HepG2 (cell line): ENCODE data around the gene PPFIA4. TPM values are rescaled to one million over a fixed set of nuclear protein-coding genes. Genes with fewer than 3 reads are reported as not detected.

Experiments used
- AGO1 ChIP-seq: fragments of 200-400 bp; formaldehyde crosslinking; IDR thresholded peaks from 2 replicates; pipeline ENCODE4 v1.6.1; 2017; ENCODE audit warnings: mild to moderate bottlenecking, low read depth, low read length, moderate library complexity; ENCODE audit not compliant: poor library complexity, severe bottlenecking
- CEBPB ChIP-seq: IDR thresholded peaks from 2 replicates; pipeline ENCODE4 v1.6.1; 2011; ENCODE audit warnings: low read depth, low read length, improper control_type of control experiment, borderline replicate concordance
- HBP1 ChIP-seq: IDR thresholded peaks from 2 replicates; pipeline ENCODE4 v1.6.1; 2016; ENCODE audit warnings: low read depth, control low read depth
- HNRNPK ChIP-seq: fragments of 200-400 bp; formaldehyde crosslinking; IDR thresholded peaks from 2 replicates; pipeline ENCODE4 v1.6.1; 2018; ENCODE audit warnings: low read length, low read depth, moderate library complexity, mild to moderate bottlenecking; ENCODE audit not compliant: poor library complexity, severe bottlenecking
- LCORL ChIP-seq, 2 experiments: fragments of 450-650 bp in 1 of 2; sonication (generic) in 1 of 2; formaldehyde crosslinking in 1 of 2; IDR thresholded peaks; 2 replicates each; pipeline versions ENCODE4 v1.5.0 to v1.6.1; 2017 to 2020; ENCODE audit warnings: antibody characterized with exemption in 1 of 2, missing genetic modification reagents in 1 of 2
- RBFOX2 ChIP-seq: fragments of 200-400 bp; formaldehyde crosslinking; IDR thresholded peaks from 2 replicates; pipeline ENCODE4 v1.6.1; 2017; ENCODE audit warnings: low read depth, mild to moderate bottlenecking, low read length
- ZNF224 ChIP-seq: sonication (generic); formaldehyde crosslinking; IDR thresholded peaks from 2 replicates; pipeline ENCODE4 v1.5.0; 2020; ENCODE audit warnings: mild to moderate bottlenecking, missing genetic modification reagents
- ZNF350 ChIP-seq: sonication (generic); formaldehyde crosslinking; IDR thresholded peaks from 2 replicates; pipeline ENCODE4 v1.4.0; 2020; ENCODE audit warnings: mild to moderate bottlenecking, low read depth, missing genetic modification reagents, borderline replicate concordance
- ZNF660 ChIP-seq: sonication (generic); formaldehyde crosslinking; IDR thresholded peaks from 2 replicates; pipeline ENCODE4 v1.5.1; 2020; ENCODE audit warnings: mild to moderate bottlenecking, low read depth, missing genetic modification reagents, borderline replicate concordance
- ZNF687 ChIP-seq: sonication (generic); formaldehyde crosslinking; IDR thresholded peaks from 2 replicates; pipeline ENCODE4 v1.5.1; 2020; ENCODE audit warnings: mild to moderate bottlenecking, missing genetic modification reagents, moderate library complexity
- ZNF772 ChIP-seq: sonication (generic); formaldehyde crosslinking; IDR thresholded peaks from 2 replicates; pipeline ENCODE4 v1.5.0; 2020; ENCODE audit warnings: mild to moderate bottlenecking, missing genetic modification reagents
- ZNF790 ChIP-seq: sonication (generic); formaldehyde crosslinking; IDR thresholded peaks from 2 replicates; pipeline ENCODE4 v1.8.0; 2022; ENCODE audit warnings: missing genetic modification reagents, mild to moderate bottlenecking, borderline replicate concordance
- polyA plus RNA-seq, 8 experiments: library from polyadenylated mRNA; depleted of rRNA in 3 of 8; stranded (reverse) in 7 of 8; unstranded in 1 of 8; fragments of >200 nt; fragmentation: Illumina TruSeq in 4 of 8; extraction: Trizol in 4 of 8; gene quantifications; 2 replicates each; pipeline versions ENCODE4 v1.2.1 to v1.2.3, GENCODE V29; 2011 to 2016; ENCODE audit warnings: low read depth in 4 of 8, missing spikeins in 1 of 8, mixed read lengths in 1 of 8; ENCODE audit not compliant: insufficient read depth in 1 of 8
- total RNA-seq, 5 experiments: library from RNA; depleted of rRNA; stranded (reverse); fragments of >200 nt; fragmentation: Illumina TruSeq; extraction: Trizol; gene quantifications; 2 replicates each; pipeline ENCODE4 v1.2.3, GENCODE V29; 2016; ENCODE audit warnings: low read depth in 1 of 5
- TF ChIP-seq, protein P1 (sequence below): fragments of 450-650 bp; IDR thresholded peaks from 2 replicates; pipeline ENCODE4 v1.6.1; 2017; ENCODE audit warnings: mild to moderate bottlenecking
- TF ChIP-seq, protein P2 (sequence below): sonication (generic); formaldehyde crosslinking; IDR thresholded peaks from 2 replicates; pipeline ENCODE4 v1.4.0; 2020; ENCODE audit warnings: missing genetic modification reagents, borderline replicate concordance
- TF ChIP-seq, protein P3 (sequence below): sonication (generic); formaldehyde crosslinking; IDR thresholded peaks from 2 replicates; pipeline ENCODE4 v1.4.0; 2020; ENCODE audit warnings: missing genetic modification reagents

PPFIA4 gene
- total and polyA plus RNA-seq, 2 of the 13 experiments (the other 11 are each of a cell fraction or from before 2014, with no cell fraction given), result 6.4 TPM; not detected in 1

- TF ChIP-seq, protein P1, sequence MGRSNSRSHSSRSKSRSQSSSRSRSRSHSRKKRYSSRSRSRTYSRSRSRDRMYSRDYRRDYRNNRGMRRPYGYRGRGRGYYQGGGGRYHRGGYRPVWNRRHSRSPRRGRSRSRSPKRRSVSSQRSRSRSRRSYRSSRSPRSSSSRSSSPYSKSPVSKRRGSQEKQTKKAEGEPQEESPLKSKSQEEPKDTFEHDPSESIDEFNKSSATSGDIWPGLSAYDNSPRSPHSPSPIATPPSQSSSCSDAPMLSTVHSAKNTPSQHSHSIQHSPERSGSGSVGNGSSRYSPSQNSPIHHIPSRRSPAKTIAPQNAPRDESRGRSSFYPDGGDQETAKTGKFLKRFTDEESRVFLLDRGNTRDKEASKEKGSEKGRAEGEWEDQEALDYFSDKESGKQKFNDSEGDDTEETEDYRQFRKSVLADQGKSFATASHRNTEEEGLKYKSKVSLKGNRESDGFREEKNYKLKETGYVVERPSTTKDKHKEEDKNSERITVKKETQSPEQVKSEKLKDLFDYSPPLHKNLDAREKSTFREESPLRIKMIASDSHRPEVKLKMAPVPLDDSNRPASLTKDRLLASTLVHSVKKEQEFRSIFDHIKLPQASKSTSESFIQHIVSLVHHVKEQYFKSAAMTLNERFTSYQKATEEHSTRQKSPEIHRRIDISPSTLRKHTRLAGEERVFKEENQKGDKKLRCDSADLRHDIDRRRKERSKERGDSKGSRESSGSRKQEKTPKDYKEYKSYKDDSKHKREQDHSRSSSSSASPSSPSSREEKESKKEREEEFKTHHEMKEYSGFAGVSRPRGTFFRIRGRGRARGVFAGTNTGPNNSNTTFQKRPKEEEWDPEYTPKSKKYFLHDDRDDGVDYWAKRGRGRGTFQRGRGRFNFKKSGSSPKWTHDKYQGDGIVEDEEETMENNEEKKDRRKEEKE, result no peak
- TF ChIP-seq ZNF790 (0 out of 2 replicates have a peak, but pooled peaks have one; percentile 37), CEBPB (no peak), ZNF350 (CRISPR knock-in tag) (no peak), ZNF687 (peak; percentile 88), RBFOX2 (peak; percentile 70), ZNF772 (0 out of 2 replicates have a peak, but pooled peaks have one; percentile 25), LCORL (IDR thresholded peaks at IDR 0.05) (no peak), LCORL (CRISPR knock-in tag; IDR thresholded peaks at IDR 0.05) (no peak), ZNF224 (no peak), ZNF660 (no peak), AGO1 (peak; percentile 35), HBP1 (CRISPR knock-in tag) (no peak), HNRNPK (no peak)
- TF ChIP-seq, protein P2, sequence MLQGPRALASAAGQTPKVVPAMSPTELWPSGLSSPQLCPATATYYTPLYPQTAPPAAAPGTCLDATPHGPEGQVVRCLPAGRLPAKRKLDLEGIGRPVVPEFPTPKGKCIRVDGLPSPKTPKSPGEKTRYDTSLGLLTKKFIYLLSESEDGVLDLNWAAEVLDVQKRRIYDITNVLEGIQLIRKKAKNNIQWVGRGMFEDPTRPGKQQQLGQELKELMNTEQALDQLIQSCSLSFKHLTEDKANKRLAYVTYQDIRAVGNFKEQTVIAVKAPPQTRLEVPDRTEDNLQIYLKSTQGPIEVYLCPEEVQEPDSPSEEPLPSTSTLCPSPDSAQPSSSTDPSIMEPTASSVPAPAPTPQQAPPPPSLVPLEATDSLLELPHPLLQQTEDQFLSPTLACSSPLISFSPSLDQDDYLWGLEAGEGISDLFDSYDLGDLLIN (CRISPR knock-in tag), result no peak
- TF ChIP-seq, protein P3, sequence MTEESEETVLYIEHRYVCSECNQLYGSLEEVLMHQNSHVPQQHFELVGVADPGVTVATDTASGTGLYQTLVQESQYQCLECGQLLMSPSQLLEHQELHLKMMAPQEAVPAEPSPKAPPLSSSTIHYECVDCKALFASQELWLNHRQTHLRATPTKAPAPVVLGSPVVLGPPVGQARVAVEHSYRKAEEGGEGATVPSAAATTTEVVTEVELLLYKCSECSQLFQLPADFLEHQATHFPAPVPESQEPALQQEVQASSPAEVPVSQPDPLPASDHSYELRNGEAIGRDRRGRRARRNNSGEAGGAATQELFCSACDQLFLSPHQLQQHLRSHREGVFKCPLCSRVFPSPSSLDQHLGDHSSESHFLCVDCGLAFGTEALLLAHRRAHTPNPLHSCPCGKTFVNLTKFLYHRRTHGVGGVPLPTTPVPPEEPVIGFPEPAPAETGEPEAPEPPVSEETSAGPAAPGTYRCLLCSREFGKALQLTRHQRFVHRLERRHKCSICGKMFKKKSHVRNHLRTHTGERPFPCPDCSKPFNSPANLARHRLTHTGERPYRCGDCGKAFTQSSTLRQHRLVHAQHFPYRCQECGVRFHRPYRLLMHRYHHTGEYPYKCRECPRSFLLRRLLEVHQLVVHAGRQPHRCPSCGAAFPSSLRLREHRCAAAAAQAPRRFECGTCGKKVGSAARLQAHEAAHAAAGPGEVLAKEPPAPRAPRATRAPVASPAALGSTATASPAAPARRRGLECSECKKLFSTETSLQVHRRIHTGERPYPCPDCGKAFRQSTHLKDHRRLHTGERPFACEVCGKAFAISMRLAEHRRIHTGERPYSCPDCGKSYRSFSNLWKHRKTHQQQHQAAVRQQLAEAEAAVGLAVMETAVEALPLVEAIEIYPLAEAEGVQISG (CRISPR knock-in tag), result peak; percentile 28; the same call in 1 of the 2 replicates
Observed at GRCh38 chr1:203026031-203026665, at the start of gene PPFIA4 (continued).
